H9 (cell line): ENCODE results near the gene EGFL6. TPM values are rescaled to one million over a fixed set of nuclear protein-coding genes. Genes with fewer than 3 reads are reported as not detected.

ENCODE experiments used
- DNase-seq: peaks from one replicate; pipeline ENCODE4 v3.0.0-alpha.2; 2017
- H2AFZ ChIP-seq: one replicate; pipeline ENCODE4 v1.6.1; 2013; ENCODE audit warnings: mild to moderate bottlenecking, low read length, control low read depth, moderate library complexity
- H2AK5ac ChIP-seq: 2 replicates; pipeline ENCODE4 v1.6.1; 2013; ENCODE audit warnings: low read length, control low read depth, mixed read lengths; ENCODE audit not compliant: insufficient read length
- H2BK120ac ChIP-seq: one replicate; pipeline ENCODE4 v1.6.1; 2013; ENCODE audit warnings: low read depth, mild to moderate bottlenecking, low read length, control low read depth, inconsistent platforms; ENCODE audit not compliant: poor library complexity, severe bottlenecking
- H2BK12ac ChIP-seq: 2 replicates; pipeline ENCODE4 v1.6.1; 2013; ENCODE audit warnings: low read length, control low read depth, mixed read lengths, low read depth; ENCODE audit not compliant: insufficient read length
- H2BK15ac ChIP-seq: 2 replicates; pipeline ENCODE4 v1.6.1; 2013; ENCODE audit warnings: low read depth, low read length, control low read depth
- H2BK20ac ChIP-seq: one replicate; pipeline ENCODE4 v1.6.1; 2013; ENCODE audit warnings: low read depth, mild to moderate bottlenecking, low read length, control low read depth, inconsistent platforms; ENCODE audit not compliant: poor library complexity, severe bottlenecking
- H2BK5ac ChIP-seq: 2 replicates; pipeline ENCODE4 v1.6.1; 2013; ENCODE audit warnings: low read length, control low read depth, mixed read lengths; ENCODE audit not compliant: insufficient read length
- H3K14ac ChIP-seq: 2 replicates; pipeline ENCODE4 v1.6.1; 2013; ENCODE audit warnings: low read length, control low read depth; ENCODE audit not compliant: insufficient read depth
- H3K18ac ChIP-seq: 2 replicates; pipeline ENCODE4 v1.6.1; 2013; ENCODE audit warnings: low read depth, mild to moderate bottlenecking, mixed read lengths, low read length, control low read depth; ENCODE audit not compliant: insufficient read length
- H3K23ac ChIP-seq: 2 replicates; pipeline ENCODE4 v1.6.1; 2013; ENCODE audit warnings: low read length, control low read depth, mixed read lengths, low read depth; ENCODE audit not compliant: insufficient read length
- H3K23me2 ChIP-seq: 2 replicates; pipeline ENCODE4 v1.6.1; 2013; ENCODE audit warnings: low read depth, mild to moderate bottlenecking, mixed read lengths, low read length, control low read depth; ENCODE audit not compliant: insufficient read length, poor library complexity, severe bottlenecking
- H3K27ac ChIP-seq: 2 replicates; pipeline ENCODE4 v1.5.1; 2013; ENCODE audit warnings: low read length, control low read depth, mixed read lengths, low read depth; ENCODE audit not compliant: insufficient read length
- H3K27me3 ChIP-seq: 2 replicates; pipeline ENCODE4 v1.6.1; 2013; ENCODE audit warnings: low read length, control low read depth, inconsistent platforms; ENCODE audit not compliant: insufficient read depth
- H3K4ac ChIP-seq: 2 replicates; pipeline ENCODE4 v1.6.1; 2013; ENCODE audit warnings: low read depth, mild to moderate bottlenecking, control low read depth, inconsistent platforms, low read length, moderate library complexity
- H3K4me1 ChIP-seq: 2 replicates; pipeline ENCODE4 v1.6.1; 2013; ENCODE audit warnings: low read length, control low read depth, inconsistent platforms; ENCODE audit not compliant: insufficient read depth
- H3K4me2 ChIP-seq: 2 replicates; pipeline ENCODE4 v1.6.1; 2013; ENCODE audit warnings: low read length, control low read depth, mixed read lengths; ENCODE audit not compliant: insufficient read length, insufficient read depth
- H3K56ac ChIP-seq: 2 replicates; pipeline ENCODE4 v1.6.1; 2013; ENCODE audit warnings: low read depth, mild to moderate bottlenecking, mixed read lengths, low read length, control low read depth; ENCODE audit not compliant: insufficient read length
- H3K79me1 ChIP-seq: 2 replicates; pipeline ENCODE4 v1.6.1; 2013; ENCODE audit warnings: low read depth, mild to moderate bottlenecking, moderate library complexity, low read length, control low read depth, inconsistent platforms; ENCODE audit not compliant: insufficient read depth, poor library complexity, severe bottlenecking
- H3K79me2 ChIP-seq: 2 replicates; pipeline ENCODE4 v1.6.1; 2013; ENCODE audit warnings: low read length, control low read depth, inconsistent platforms; ENCODE audit not compliant: insufficient read depth
- H3K9ac ChIP-seq: 2 replicates; pipeline ENCODE4 v1.6.1; 2013; ENCODE audit warnings: low read length, control low read depth, mixed read lengths; ENCODE audit not compliant: insufficient read length; ENCODE audit errors: extremely low read depth
- H3K9me3 ChIP-seq: one replicate; pipeline ENCODE4 v1.6.1; 2013; ENCODE audit warnings: low read depth, low read length, inconsistent platforms; ENCODE audit not compliant: control insufficient read depth
- H3T11ph ChIP-seq: one replicate; pipeline ENCODE4 v1.6.1; 2013; ENCODE audit warnings: mild to moderate bottlenecking, low read length, control low read depth, inconsistent platforms
- H4K20me1 ChIP-seq: one replicate; pipeline ENCODE4 v1.6.1; 2013; ENCODE audit not compliant: control insufficient read depth, insufficient read length, insufficient read depth
- H4K5ac ChIP-seq: 2 replicates; pipeline ENCODE4 v1.6.1; 2013; ENCODE audit warnings: low read depth, mild to moderate bottlenecking, mixed read lengths, low read length, control low read depth; ENCODE audit not compliant: insufficient read length
- H4K8ac ChIP-seq: replicated peaks from 2 replicates; pipeline ENCODE4 v1.6.1; 2013; ENCODE audit warnings: low read length, control low read depth, mixed read lengths, low read depth; ENCODE audit not compliant: insufficient read length
- H4K91ac ChIP-seq: 2 replicates; pipeline ENCODE4 v1.6.1; 2013; ENCODE audit warnings: low read depth, mild to moderate bottlenecking, moderate library complexity, mixed read lengths, low read length, control low read depth; ENCODE audit not compliant: insufficient read length
- H3K27ac Mint-ChIP-seq, 3 experiments: 2 replicates in 2 of 3; 3 replicates in 1 of 3; pipeline ENCODE4 v1.8.0; 2020 to 2021; ENCODE audit warnings: mixed read lengths in 3 of 3, mild to moderate bottlenecking in 1 of 3, moderate library complexity in 1 of 3
- H3K27me3 Mint-ChIP-seq: 2 replicates; pipeline ENCODE4 v1.8.0; 2021; ENCODE audit warnings: low read depth, mild to moderate bottlenecking, moderate library complexity, mixed read lengths
- H3K36me3 Mint-ChIP-seq, 3 experiments: 2 replicates in 2 of 3; 3 replicates in 1 of 3; pipeline ENCODE4 v1.8.0; 2020 to 2021; ENCODE audit warnings: low read depth in 3 of 3, mixed read lengths in 3 of 3; ENCODE audit not compliant: insufficient read depth in 1 of 3
- H3K4me1 Mint-ChIP-seq, 2 experiments: 2 replicates each; pipeline ENCODE4 v1.8.0; 2020; ENCODE audit warnings: mixed read lengths in 2 of 2
- H3K4me3 Mint-ChIP-seq, 2 experiments: 2 replicates in 1 of 2; 3 replicates in 1 of 2; pipeline ENCODE4 v1.8.0; 2020 to 2021; ENCODE audit warnings: mild to moderate bottlenecking in 2 of 2, mixed read lengths in 2 of 2, moderate library complexity in 1 of 2
- H3K9me3 Mint-ChIP-seq, 2 experiments: 2 replicates in 1 of 2; 3 replicates in 1 of 2; pipeline ENCODE4 v1.8.0; 2020; ENCODE audit warnings: mild to moderate bottlenecking in 2 of 2, mixed read lengths in 2 of 2, moderate library complexity in 1 of 2
- WGBS: extraction: QIAGEN DNeasy Blood & Tissue Kit; methylation state at CpG from one replicate; pipeline ENCODE4 v1.1.7; 2013; ENCODE audit warnings: missing lambda C conversion rate, low lambda C conversion rate, mixed read lengths; ENCODE audit not compliant: insufficient read length; ENCODE audit errors: extremely low coverage; 5-methylcytosine and 5-hydroxymethylcytosine counted together
- total RNA-seq: library from RNA; stranded (reverse); gene quantifications from 2 replicates; pipeline ENCODE4 v1.2.1, GENCODE V29; 2021
- TF ChIP-seq, protein P1 (sequence below): fragments of 200-600 bp; sonication (generic); conservative IDR thresholded peaks from 3 replicates; pipeline ENCODE4 v1.8.0; 2021; ENCODE audit warnings: antibody characterized with exemption, mild to moderate bottlenecking

EGFL6 gene
- total RNA-seq, 1 experiment from 2014 or later: 0.94 TPM

DNA sequence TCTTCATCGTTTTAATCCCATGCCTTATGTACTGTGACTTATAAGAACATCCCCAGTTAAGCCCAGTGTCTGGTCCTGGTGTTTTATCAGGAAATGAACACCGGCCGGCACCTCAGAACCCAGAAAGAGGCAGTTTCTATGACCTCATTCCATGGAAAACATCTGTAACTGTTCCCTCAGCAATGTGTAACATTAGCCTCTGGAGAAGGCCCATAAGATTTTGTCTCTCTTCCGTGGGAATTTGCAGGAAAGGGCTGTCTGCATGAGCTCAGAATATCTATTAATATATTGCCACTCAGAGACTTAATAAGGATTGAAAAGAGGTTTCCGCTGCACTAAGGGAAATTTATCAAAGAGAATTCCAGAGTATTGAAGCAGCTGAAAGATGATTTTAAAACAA lies 80.4 kb downstream of the EGFL6 start:
- no peaks in the 10 kb centered on the region; a peak in 2 of 7 replicates for H3K36me3 Mint-ChIP-seq
- no peak for DNase-seq
- no peaks in the 10 kb centered on the region; the same call in 1 of the 2 replicates for H3K4me1 ChIP-seq
- H3K4ac ChIP-seq: no peak overlapping the region
- H2BK120ac ChIP-seq: no peak overlapping the region
- H4K5ac ChIP-seq: no peak overlapping the region
- peaks cover 9 to 10% of the 10 kb centered on the region in 2 experiments; a peak in 3 of 4 replicates for H3K4me1 Mint-ChIP-seq
- H2AK5ac ChIP-seq: no peak overlapping the region
- peaks cover 38 to 47% of the 10 kb centered on the region in 2 experiments for H3K9me3 Mint-ChIP-seq
- H3K4me2 ChIP-seq: no peak overlapping the region
- no peak overlapping the region for H3K9ac ChIP-seq
- no peaks in the 10 kb centered on the region for H3K23me2 ChIP-seq
- no peak overlapping the region for H3T11ph ChIP-seq
- H3K56ac ChIP-seq: no peak overlapping the region
- H3K27ac Mint-ChIP-seq: no peak overlapping the region
- H2BK15ac ChIP-seq: no peak overlapping the region
- no CpG with 5 or more reads among the region's 5 CpGs for WGBS
- H3K23ac ChIP-seq: no peak overlapping the region
- H3K79me1 ChIP-seq: no peaks in the 10 kb centered on the region
- no peak overlapping the region for H4K8ac ChIP-seq
- no peak overlapping the region for H3K14ac ChIP-seq
- no peaks in the 10 kb centered on the region; the same call in 1 of the 2 replicates for H3K27me3 Mint-ChIP-seq
- no peak overlapping the region for H2BK5ac ChIP-seq
- H3K27ac ChIP-seq: no peak overlapping the region
- H3K79me2 ChIP-seq: no peaks in the 10 kb centered on the region
- H3K4me3 Mint-ChIP-seq: no peak overlapping the region
- H2BK12ac ChIP-seq: no peak overlapping the region
- TF ChIP-seq, protein P1, sequence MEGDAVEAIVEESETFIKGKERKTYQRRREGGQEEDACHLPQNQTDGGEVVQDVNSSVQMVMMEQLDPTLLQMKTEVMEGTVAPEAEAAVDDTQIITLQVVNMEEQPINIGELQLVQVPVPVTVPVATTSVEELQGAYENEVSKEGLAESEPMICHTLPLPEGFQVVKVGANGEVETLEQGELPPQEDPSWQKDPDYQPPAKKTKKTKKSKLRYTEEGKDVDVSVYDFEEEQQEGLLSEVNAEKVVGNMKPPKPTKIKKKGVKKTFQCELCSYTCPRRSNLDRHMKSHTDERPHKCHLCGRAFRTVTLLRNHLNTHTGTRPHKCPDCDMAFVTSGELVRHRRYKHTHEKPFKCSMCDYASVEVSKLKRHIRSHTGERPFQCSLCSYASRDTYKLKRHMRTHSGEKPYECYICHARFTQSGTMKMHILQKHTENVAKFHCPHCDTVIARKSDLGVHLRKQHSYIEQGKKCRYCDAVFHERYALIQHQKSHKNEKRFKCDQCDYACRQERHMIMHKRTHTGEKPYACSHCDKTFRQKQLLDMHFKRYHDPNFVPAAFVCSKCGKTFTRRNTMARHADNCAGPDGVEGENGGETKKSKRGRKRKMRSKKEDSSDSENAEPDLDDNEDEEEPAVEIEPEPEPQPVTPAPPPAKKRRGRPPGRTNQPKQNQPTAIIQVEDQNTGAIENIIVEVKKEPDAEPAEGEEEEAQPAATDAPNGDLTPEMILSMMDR: no peak
- H3K18ac ChIP-seq: no peak overlapping the region
- no peaks in the 10 kb centered on the region for H3K9me3 ChIP-seq
- H3K27me3 ChIP-seq: no peaks in the 10 kb centered on the region
- H4K91ac ChIP-seq: no peak overlapping the region
- H4K20me1 ChIP-seq: no peaks in the 10 kb centered on the region
- H2AFZ ChIP-seq: no peak overlapping the region
- no peak overlapping the region for H2BK20ac ChIP-seq
